Natural killer cell (primary cell): ENCODE measurements around the gene CHST12. TPM values are rescaled to one million over a fixed set of nuclear protein-coding genes. Genes with fewer than 3 reads are reported as not detected.

Source experiments
- ATAC-seq, 3 donors: fragments of 150-1000 bp in 2 of 3; fragments of 200-7000 bp in 1 of 3; cut with Tn5 transposase; 1 replicate in 1 of 3; 2 replicates in 2 of 3; pipeline ENCODE4 v1.10.0; 2021; ENCODE audit warnings: mild to moderate bottlenecking in 2 of 3, moderate library complexity in 2 of 3
- DNase-seq, 2 donors: peaks; one replicate each; pipeline versions ENCODE4 v3.0.0 to v3.0.0-alpha.2; 2013 to 2021; ENCODE audit warnings: mixed read lengths in 1 of 2
- H3K27ac ChIP-seq: one replicate; pipeline ENCODE4 v1.5.1; 2013; ENCODE audit warnings: mild to moderate bottlenecking, low read length
- H3K27me3 ChIP-seq: one replicate; pipeline ENCODE4 v1.6.1; 2013; ENCODE audit warnings: low read length; ENCODE audit not compliant: control insufficient read depth, insufficient read depth
- H3K36me3 ChIP-seq: one replicate; pipeline ENCODE4 v1.6.1; 2013; ENCODE audit warnings: low read length; ENCODE audit not compliant: control insufficient read depth, insufficient read depth
- H3K4me1 ChIP-seq: one replicate; pipeline ENCODE4 v1.6.1; 2013; ENCODE audit warnings: low read length; ENCODE audit not compliant: control insufficient read depth, insufficient read depth
- H3K4me3 ChIP-seq: one replicate; pipeline ENCODE4 v1.5.1; 2013; ENCODE audit warnings: low read length
- H3K9me3 ChIP-seq: one replicate; pipeline ENCODE4 v1.6.1; 2013; ENCODE audit warnings: low read length; ENCODE audit not compliant: control insufficient read depth, insufficient read depth
- H3K27ac Mint-ChIP-seq, 2 donors: one replicate each; pipeline ENCODE4 v1.8.0; 2022; ENCODE audit warnings: mild to moderate bottlenecking in 2 of 2, mixed read lengths in 2 of 2, moderate library complexity in 1 of 2
- H3K27me3 Mint-ChIP-seq, 2 donors: one replicate each; pipeline ENCODE4 v1.8.0; 2022; ENCODE audit warnings: low read depth in 2 of 2, mixed read lengths in 2 of 2
- H3K36me3 Mint-ChIP-seq: one replicate; pipeline ENCODE4 v1.8.0; 2022; ENCODE audit warnings: mixed read lengths
- H3K4me1 Mint-ChIP-seq, 2 donors: one replicate each; pipeline ENCODE4 v1.8.0; 2022; ENCODE audit warnings: mixed read lengths in 2 of 2
- H3K4me3 Mint-ChIP-seq: one replicate; pipeline ENCODE4 v1.8.0; 2022; ENCODE audit warnings: mild to moderate bottlenecking, moderate library complexity, mixed read lengths
- H3K9me3 Mint-ChIP-seq, 2 donors: one replicate each; pipeline ENCODE4 v1.8.0; 2022; ENCODE audit warnings: mixed read lengths in 2 of 2
- WGBS: methylation state at CpG from one replicate; pipeline ENCODE4 v1.1.7; 2013; ENCODE audit warnings: missing lambda C conversion rate; ENCODE audit not compliant: insufficient coverage; 5-methylcytosine and 5-hydroxymethylcytosine counted together
- intact Hi-C: fragments of 100-400 bp; cut with micrococcal nuclease; formaldehyde crosslinking; loops from one replicate; pipeline ENCODE4 v1.14.2; 2022
- total RNA-seq, 4 donors: library from RNA; stranded (reverse); fragments of 120-200 nt in 1 of 4; gene quantifications; one replicate each; pipeline versions ENCODE4 v1.2.3 to v1.2.4, GENCODE V29; 2013 to 2022
- TF ChIP-seq, protein P1 (sequence below): fragments of 200-600 bp; IDR thresholded peaks from one replicate; pipeline ENCODE4 v1.8.0; 2022; ENCODE audit warnings: antibody characterized with exemption

The CHST12 gene
- total RNA-seq, 3 donors from 2014 or later (not counting 1 experiment from before 2014, with no cell fraction given) = 102 to 159 (median 124) TPM

DNA sequence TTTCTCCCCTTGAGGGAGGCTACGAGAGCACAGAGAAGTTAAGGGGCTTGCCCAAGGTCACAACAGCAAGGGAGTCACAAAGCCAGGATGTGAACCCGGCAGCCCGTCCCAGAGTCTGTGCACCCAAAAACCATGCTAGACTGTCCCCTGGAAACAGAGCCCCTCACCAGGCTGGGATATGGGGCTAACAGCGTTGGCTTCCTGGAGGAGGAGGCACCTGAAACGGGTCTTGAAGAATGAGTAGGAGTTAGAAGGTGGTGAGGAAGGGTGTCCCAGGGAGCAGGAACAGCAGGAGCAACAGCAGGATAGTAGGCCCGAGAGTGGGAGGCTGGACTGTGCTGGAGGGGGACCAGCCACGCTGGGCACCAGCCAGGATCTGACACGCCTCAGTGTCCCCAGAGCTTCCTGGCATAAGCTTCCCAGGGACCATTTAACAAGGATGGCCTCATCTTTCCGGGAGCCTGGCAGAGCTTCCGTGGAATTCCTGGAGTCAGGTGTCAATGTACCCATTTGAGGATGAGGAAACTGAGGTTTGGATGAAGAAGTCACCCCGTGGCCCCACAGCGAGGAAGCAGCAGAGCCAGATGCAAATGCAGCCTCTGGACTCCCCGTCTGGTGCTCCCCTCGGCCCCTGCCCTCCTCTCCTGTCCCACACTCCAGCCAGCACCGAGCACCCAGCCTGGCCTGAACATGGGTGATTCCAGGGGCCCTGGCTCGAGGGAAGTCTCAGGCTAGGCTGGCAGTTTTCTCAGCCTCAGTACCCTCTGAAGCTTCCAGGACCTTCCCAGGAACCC, 76.1 kb downstream of the CHST12 start:
- intact Hi-C loops = loop anchor here (5.0 kb wide), 3 partner anchors 43 to 203 kb away; partner anchors contain the start of genes BRAT1 and IQCE
- DNase-seq = no peak
- peaks cover 0 to 18% of the 10 kb centered on the region in 2 donors for H3K4me1 Mint-ChIP-seq

DNA sequence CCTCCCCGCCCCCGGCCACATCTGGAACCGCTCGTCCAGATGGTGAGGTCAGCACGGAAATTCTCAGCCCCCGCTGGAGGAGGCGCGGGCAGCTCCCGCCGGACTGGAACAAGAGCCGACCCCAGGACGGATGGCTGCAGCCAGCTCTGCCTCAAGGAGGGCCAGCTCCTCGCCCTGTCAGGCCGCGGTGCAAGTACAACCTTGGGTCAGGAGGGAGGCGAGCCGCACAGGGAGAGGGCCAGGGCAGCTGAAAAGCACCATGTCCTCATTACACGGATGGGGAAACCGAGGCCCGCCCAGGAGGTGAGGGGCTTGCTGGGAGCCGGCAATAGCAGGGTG, 76.6 kb downstream of the CHST12 start:
- no peak for DNase-seq
- Histone ChIP-seq H3K36me3 (no peaks in the 10 kb centered on the region), H3K4me1 (peaks cover 19% of the 10 kb centered on the region), H3K9me3 (peaks cover 11% of the 10 kb centered on the region), H3K4me3 (no peak overlapping the region), H3K27me3 (no peaks in the 10 kb centered on the region), H3K27ac (no peak overlapping the region)
- WGBS = 87% methylated on average over 21 of the region's 21 CpGs
- TF ChIP-seq, protein P1, sequence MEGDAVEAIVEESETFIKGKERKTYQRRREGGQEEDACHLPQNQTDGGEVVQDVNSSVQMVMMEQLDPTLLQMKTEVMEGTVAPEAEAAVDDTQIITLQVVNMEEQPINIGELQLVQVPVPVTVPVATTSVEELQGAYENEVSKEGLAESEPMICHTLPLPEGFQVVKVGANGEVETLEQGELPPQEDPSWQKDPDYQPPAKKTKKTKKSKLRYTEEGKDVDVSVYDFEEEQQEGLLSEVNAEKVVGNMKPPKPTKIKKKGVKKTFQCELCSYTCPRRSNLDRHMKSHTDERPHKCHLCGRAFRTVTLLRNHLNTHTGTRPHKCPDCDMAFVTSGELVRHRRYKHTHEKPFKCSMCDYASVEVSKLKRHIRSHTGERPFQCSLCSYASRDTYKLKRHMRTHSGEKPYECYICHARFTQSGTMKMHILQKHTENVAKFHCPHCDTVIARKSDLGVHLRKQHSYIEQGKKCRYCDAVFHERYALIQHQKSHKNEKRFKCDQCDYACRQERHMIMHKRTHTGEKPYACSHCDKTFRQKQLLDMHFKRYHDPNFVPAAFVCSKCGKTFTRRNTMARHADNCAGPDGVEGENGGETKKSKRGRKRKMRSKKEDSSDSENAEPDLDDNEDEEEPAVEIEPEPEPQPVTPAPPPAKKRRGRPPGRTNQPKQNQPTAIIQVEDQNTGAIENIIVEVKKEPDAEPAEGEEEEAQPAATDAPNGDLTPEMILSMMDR = no peak
- Mint-ChIP-seq H3K27ac (no peak overlapping the region), H3K36me3 (no peaks in the 10 kb centered on the region), H3K27me3 (no peaks in the 10 kb centered on the region), H3K9me3 (no peaks in the 10 kb centered on the region), H3K4me1 (peaks cover 0 to 18% of the 10 kb centered on the region in 2 donors), H3K4me3 (no peak overlapping the region)
- intact Hi-C loops = no loop called here
- no peak for ATAC-seq

More for the DNA sequence above, 76.1 kb downstream of the CHST12 start:
- H3K27me3 Mint-ChIP-seq = no peaks in the 10 kb centered on the region
- no peak for ATAC-seq
- no peak overlapping the region for H3K4me3 ChIP-seq
- H3K9me3 ChIP-seq = peaks cover 11% of the 10 kb centered on the region
- TF ChIP-seq, protein P1 = no peak
- WGBS = 87% methylated on average over 16 of the region's 16 CpGs
- no peaks in the 10 kb centered on the region for H3K9me3 Mint-ChIP-seq
- H3K27me3 ChIP-seq = no peaks in the 10 kb centered on the region
- peaks cover 19% of the 10 kb centered on the region for H3K4me1 ChIP-seq
- no peaks in the 10 kb centered on the region for H3K36me3 Mint-ChIP-seq
- no peaks in the 10 kb centered on the region for H3K36me3 ChIP-seq
- H3K27ac ChIP-seq = no peak overlapping the region
- peak overlapping the region in 1 of 2 donors; percentile 33 for H3K27ac Mint-ChIP-seq
- H3K4me3 Mint-ChIP-seq = no peak overlapping the region

DNA sequence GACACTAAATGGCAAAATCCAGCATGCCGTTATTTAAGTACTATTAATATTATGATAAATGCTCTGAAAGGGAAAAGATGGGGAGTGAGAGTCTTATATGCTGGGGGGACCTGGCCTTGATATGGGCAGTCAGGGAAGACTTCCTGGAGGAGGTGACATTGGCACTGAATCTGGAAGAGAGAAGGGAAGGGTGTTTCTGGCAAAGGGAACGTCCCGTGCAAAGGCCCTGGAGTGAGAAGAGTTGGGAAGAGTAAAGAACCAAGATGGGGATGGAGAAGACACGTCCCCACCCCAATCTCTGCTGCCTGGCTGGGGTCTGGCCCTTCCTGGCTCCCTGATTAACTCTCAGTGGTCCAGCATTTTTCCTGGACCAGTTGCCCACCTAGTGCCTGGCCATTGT, 77.8 kb downstream of the CHST12 start:
- intact Hi-C loops = no loop called here
- Histone ChIP-seq H3K27ac (no peak overlapping the region), H3K27me3 (no peaks in the 10 kb centered on the region), H3K9me3 (peaks cover 11% of the 10 kb centered on the region), H3K4me3 (no peak overlapping the region), H3K4me1 (peaks cover 19% of the 10 kb centered on the region), H3K36me3 (no peaks in the 10 kb centered on the region)
- ATAC-seq (no peak), DNase-seq (no peak)
- Mint-ChIP-seq H3K9me3 (no peaks in the 10 kb centered on the region), H3K4me3 (no peak overlapping the region), H3K27ac (no peak overlapping the region), H3K27me3 (no peaks in the 10 kb centered on the region), H3K36me3 (no peaks in the 10 kb centered on the region), H3K4me1 (peaks cover 0 to 18% of the 10 kb centered on the region in 2 donors)
- 95% methylated on average over 3 of the region's 4 CpGs for WGBS
- TF ChIP-seq, protein P1 = no peak
